ENCODE data around the gene MED12L. TPM values are rescaled to one million over a fixed set of nuclear protein-coding genes. Genes with fewer than 3 reads are reported as not detected.

Gene MED12L
- total RNA-seq, 1 experiment from 2014 or later = 14.9 TPM

GRCh38 chr3:151267066-151267465, 181.6 kb downstream of the MED12L start:
- H3K27me3 ChIP-seq (ENCODE audit: insufficient read depth, low read length) = no peaks in the 10 kb centered on the region
- H4K20me1 ChIP-seq (ENCODE audit: control insufficient read depth, insufficient read depth, insufficient read length) = no peaks in the 10 kb centered on the region
- Mint-ChIP-seq H3K4me3 (no peak overlapping the region), H3K4me1 (peaks cover 15 to 18% of the 10 kb centered on the region in 2 experiments), H3K27ac (no peak overlapping the region; a peak in 1 of 7 replicates), H3K36me3 (ENCODE audit: insufficient read depth in 1 of 3, low read depth in 3 of 3) (peaks cover 0 to 7% (median 3%) of the 10 kb centered on the region in 3 experiments; a peak in 3 of 7 replicates), H3K27me3 (ENCODE audit: low read depth) (no peaks in the 10 kb centered on the region), H3K9me3 (no peaks in the 10 kb centered on the region)
- no peaks in the 10 kb centered on the region for H3K79me2 ChIP-seq (ENCODE audit: insufficient read depth, low read length)
- no peak overlapping the region for H3T11ph ChIP-seq (ENCODE audit: low read length)
- H3K27ac ChIP-seq (ENCODE audit: insufficient read length, low read depth, low read length) = no peak overlapping the region
- no CpG with 5 or more reads among the region's 1 CpG for WGBS (ENCODE audit: extremely low coverage, insufficient read length, low lambda C conversion rate)
- H3K9me3 ChIP-seq (ENCODE audit: control insufficient read depth, low read depth, low read length) = no peaks in the 10 kb centered on the region
- H3K14ac ChIP-seq (ENCODE audit: insufficient read depth, low read length) = no peak overlapping the region
- no peak overlapping the region for H3K9ac ChIP-seq (ENCODE audit: extremely low read depth, insufficient read length, low read length)
- no peak overlapping the region for H2BK20ac ChIP-seq (ENCODE audit: low read depth, low read length, poor library complexity, severe bottlenecking)
- no peaks in the 10 kb centered on the region for H3K79me1 ChIP-seq (ENCODE audit: insufficient read depth, low read depth, low read length, poor library complexity, severe bottlenecking)
- no peak overlapping the region for H2BK12ac ChIP-seq (ENCODE audit: insufficient read length, low read depth, low read length)
- no peak overlapping the region for H2BK120ac ChIP-seq (ENCODE audit: low read depth, low read length, poor library complexity, severe bottlenecking)
- no peak overlapping the region for H4K5ac ChIP-seq (ENCODE audit: insufficient read length, low read depth, low read length)
- H3K4ac ChIP-seq (ENCODE audit: low read depth, low read length) = no peak overlapping the region
- no peak overlapping the region for H3K18ac ChIP-seq (ENCODE audit: insufficient read length, low read depth, low read length)
- H2AK5ac ChIP-seq (ENCODE audit: insufficient read length, low read length) = no peak overlapping the region
- no peak overlapping the region for H2BK5ac ChIP-seq (ENCODE audit: insufficient read length, low read length)
- H3K56ac ChIP-seq (ENCODE audit: insufficient read length, low read depth, low read length) = no peak overlapping the region
- no peaks in the 10 kb centered on the region for H3K23me2 ChIP-seq (ENCODE audit: insufficient read length, low read depth, low read length, poor library complexity, severe bottlenecking)
- no peak overlapping the region for H2BK15ac ChIP-seq (ENCODE audit: low read depth, low read length)
- H3K23ac ChIP-seq (ENCODE audit: insufficient read length, low read depth, low read length) = no peak overlapping the region
- peaks cover 2% of the 10 kb centered on the region; the same call in 1 of the 2 replicates for H3K4me1 ChIP-seq (ENCODE audit: insufficient read depth, low read length)
- H4K91ac ChIP-seq (ENCODE audit: insufficient read length, low read depth, low read length) = no peak overlapping the region
- H2AFZ ChIP-seq (ENCODE audit: low read length) = no peak overlapping the region
- H4K8ac ChIP-seq (replicated peaks; ENCODE audit: insufficient read length, low read depth, low read length) = no peak overlapping the region
- no peak overlapping the region for H3K4me2 ChIP-seq (ENCODE audit: insufficient read depth, insufficient read length, low read length)
- TF ChIP-seq CTCF (conservative IDR thresholded peaks at IDR 0.05) = no peak
- DNase-seq = no peak

All from H9 (cell line).